Liver (tissue), 9 donors: Measurements from ENCODE around the gene TCF19. TPM values are rescaled to one million over a fixed set of nuclear protein-coding genes. Genes with fewer than 3 reads are reported as not detected.

Experiments used
- DNase-seq: peaks from one replicate; pipeline ENCODE4 v3.0.0-alpha.2; 2017; ENCODE audit warnings: low spot score
- H3K27ac ChIP-seq, 2 donors: one replicate each; pipeline ENCODE4 v1.7.0; 2013; ENCODE audit warnings: inconsistent platforms in 2 of 2, low read length in 2 of 2, control low read depth in 1 of 2, low read depth in 1 of 2, mild to moderate bottlenecking in 1 of 2
- H3K27me3 ChIP-seq, 4 donors: one replicate each; pipeline versions ENCODE4 v1.6.1 to v1.7.0; 2013; ENCODE audit warnings: low read length in 3 of 4, inconsistent platforms in 1 of 4, mild to moderate bottlenecking in 1 of 4, moderate library complexity in 1 of 4; ENCODE audit not compliant: control insufficient read depth in 4 of 4, insufficient read depth in 4 of 4
- H3K36me3 ChIP-seq, 4 donors: one replicate each; pipeline versions ENCODE4 v1.6.1 to v1.7.0; 2013; ENCODE audit warnings: low read length in 3 of 4, mild to moderate bottlenecking in 3 of 4, low read depth in 1 of 4, moderate library complexity in 1 of 4; ENCODE audit not compliant: control insufficient read depth in 4 of 4, insufficient read depth in 3 of 4
- H3K4me1 ChIP-seq, 4 donors: one replicate each; pipeline versions ENCODE4 v1.6.1 to v1.7.0; 2013; ENCODE audit warnings: low read length in 3 of 4, mild to moderate bottlenecking in 3 of 4, moderate library complexity in 1 of 4; ENCODE audit not compliant: control insufficient read depth in 4 of 4, insufficient read depth in 4 of 4
- H3K4me3 ChIP-seq, 3 donors: one replicate each; pipeline versions ENCODE4 v1.6.1 to v1.7.0; 2013; ENCODE audit warnings: low read length in 3 of 3, control low read depth in 1 of 3, low read depth in 1 of 3, mild to moderate bottlenecking in 1 of 3
- H3K9ac ChIP-seq, 2 donors: one replicate each; pipeline ENCODE4 v1.7.0; 2013; ENCODE audit warnings: low read length in 2 of 2, mild to moderate bottlenecking in 2 of 2, moderate library complexity in 2 of 2, control low read depth in 1 of 2, low read depth in 1 of 2
- H3K9me3 ChIP-seq, 4 donors: one replicate each; pipeline versions ENCODE4 v1.6.1 to v1.7.0; 2013; ENCODE audit warnings: low read length in 3 of 4; ENCODE audit not compliant: control insufficient read depth in 4 of 4
- EGR1 ChIP-seq, 2 donors: IDR thresholded peaks; 2 replicates each; pipeline ENCODE4 v1.6.1; 2016 to 2018; ENCODE audit warnings: antibody characterized with exemption in 2 of 2, low read depth in 2 of 2
- FOXA2 ChIP-seq: IDR thresholded peaks from 2 replicates; pipeline ENCODE4 v1.6.1; 2016; ENCODE audit warnings: antibody characterized with exemption
- GABPA ChIP-seq, 2 donors: IDR thresholded peaks in 1 of 2; conservative IDR thresholded peaks in 1 of 2; 2 replicates each; pipeline ENCODE4 v1.6.1; 2016; ENCODE audit warnings: antibody characterized with exemption in 2 of 2, mild to moderate bottlenecking in 1 of 2, moderate library complexity in 1 of 2
- HNF4A ChIP-seq, 2 donors: conservative IDR thresholded peaks; 2 replicates each; pipeline ENCODE4 v1.6.1; 2016; ENCODE audit warnings: antibody characterized with exemption in 2 of 2, mild to moderate bottlenecking in 2 of 2
- JUND ChIP-seq, 2 donors: IDR thresholded peaks; 2 replicates each; pipeline ENCODE4 v1.6.1; 2016; ENCODE audit warnings: antibody characterized with exemption in 2 of 2
- NR2F2 ChIP-seq: IDR thresholded peaks from 2 replicates; pipeline ENCODE4 v1.6.1; 2016; ENCODE audit warnings: antibody characterized with exemption
- RXRA ChIP-seq, 2 donors: IDR thresholded peaks; 2 replicates each; pipeline ENCODE4 v1.6.1; 2017 to 2018; ENCODE audit warnings: antibody characterized with exemption in 2 of 2, mild to moderate bottlenecking in 1 of 2
- SP1 ChIP-seq: IDR thresholded peaks from 2 replicates; pipeline ENCODE4 v1.6.1; 2018; ENCODE audit warnings: antibody characterized with exemption, mild to moderate bottlenecking
- TAF1 ChIP-seq: conservative IDR thresholded peaks from 2 replicates; pipeline ENCODE4 v1.6.1; 2016; ENCODE audit warnings: antibody characterized with exemption, mild to moderate bottlenecking
- YY1 ChIP-seq: IDR thresholded peaks from 2 replicates; pipeline ENCODE4 v1.6.1; 2016; ENCODE audit warnings: antibody characterized with exemption, mild to moderate bottlenecking
- WGBS: extraction: QIAGEN DNeasy Blood & Tissue Kit; methylation state at CpG from one replicate; pipeline ENCODE4 v1.1.7; 2013; 5-methylcytosine and 5-hydroxymethylcytosine counted together
- polyA plus RNA-seq, 2 donors: library from polyadenylated mRNA; stranded (reverse) in 1 of 2; unstranded in 1 of 2; fragments of 200-250 nt in 1 of 2; fragments of >200 nt in 1 of 2; fragmentation: Nextera tagmentation in 1 of 2; extraction: Ambion mirVana in 1 of 2; gene quantifications; one replicate each; pipeline versions ENCODE4 v1.2.1 to v1.2.3, GENCODE V29; 2013 to 2015
- total RNA-seq, 2 donors: library from RNA; depleted of rRNA; stranded (reverse); fragments of >200 nt; gene quantifications; one replicate each; pipeline ENCODE4 v1.2.3, GENCODE V29; 2014
- TF ChIP-seq, protein P1 (sequence below): fragments of 150-350 bp; IDR thresholded peaks from 2 replicates; pipeline ENCODE4 v1.5.1; 2017; ENCODE audit warnings: improper control_type of control experiment, low read depth, low read length; ENCODE audit not compliant: missing input control
- TF ChIP-seq, protein P2 (sequence below): IDR thresholded peaks from 2 replicates; pipeline ENCODE4 v1.6.1; 2016; ENCODE audit warnings: antibody characterized with exemption
- TF ChIP-seq, protein P3 (sequence below): IDR thresholded peaks from 2 replicates; pipeline ENCODE4 v1.6.1; 2016; ENCODE audit warnings: antibody characterized with exemption
- TF ChIP-seq, protein P4 (sequence below): IDR thresholded peaks from 2 replicates; pipeline ENCODE4 v1.6.1; 2016; ENCODE audit warnings: antibody characterized with exemption
- TF ChIP-seq, protein P5 (sequence below): IDR thresholded peaks from 2 replicates; pipeline ENCODE4 v1.6.1; 2016; ENCODE audit warnings: antibody characterized with exemption, mild to moderate bottlenecking
- donor health status: healthy.
- donor health status: healthy.
- donor health status: healthy.
- donor health status: healthy.
- donor health status: healthy.

The TCF19 gene
- total and polyA plus RNA-seq, 4 donors = 0.63 to 16.8 (median 2.0) TPM

DNA sequence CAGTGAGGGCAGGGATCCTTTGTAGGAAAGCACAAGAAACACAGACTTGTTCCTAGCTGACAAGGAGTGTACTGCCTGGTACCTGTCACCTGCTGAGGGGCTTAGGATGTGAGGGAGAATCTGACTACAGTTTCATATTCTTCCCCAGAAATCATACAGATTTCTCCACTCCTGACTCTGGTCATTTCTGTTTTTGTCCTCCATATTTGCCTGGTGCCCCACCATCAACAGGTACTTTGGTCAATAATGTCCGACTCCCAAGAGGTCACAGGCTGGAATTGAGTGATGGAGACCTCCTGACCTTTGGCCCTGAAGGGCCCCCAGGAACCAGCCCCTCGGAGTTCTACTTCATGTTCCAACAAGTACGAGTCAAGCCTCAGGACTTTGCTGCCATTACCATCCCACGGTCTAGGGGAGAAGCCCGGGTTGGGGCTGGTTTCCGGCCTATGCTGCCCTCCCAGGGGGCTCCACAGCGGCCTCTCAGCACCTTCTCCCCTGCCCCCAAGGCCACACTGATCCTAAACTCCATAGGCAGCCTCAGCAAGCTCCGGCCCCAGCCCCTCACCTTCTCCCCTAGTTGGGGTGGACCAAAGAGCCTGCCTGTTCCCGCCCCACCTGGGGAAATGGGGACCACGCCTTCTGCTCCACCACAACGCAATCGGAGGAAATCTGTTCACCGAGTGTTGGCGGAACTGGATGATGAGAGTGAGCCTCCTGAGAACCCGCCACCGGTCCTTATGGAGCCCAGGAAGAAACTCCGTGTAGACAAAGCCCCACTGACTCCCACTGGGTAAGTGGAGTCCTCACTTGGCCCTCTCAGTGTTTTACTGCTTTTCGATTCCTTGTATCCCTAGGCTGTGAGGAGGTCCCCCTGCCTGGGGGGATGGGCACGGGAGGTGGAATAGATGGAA is 3.1 kb downstream of the TCF19 start:
- no peaks in the 10 kb centered on the region for H3K9me3 ChIP-seq
- no peaks in the 10 kb centered on the region for H3K36me3 ChIP-seq
- no peaks in the 10 kb centered on the region for H3K27me3 ChIP-seq
- no peak overlapping the region for H3K4me3 ChIP-seq
- TF ChIP-seq FOXA2 (no peak), NR2F2 (no peak), RXRA (IDR thresholded peaks at IDR 0.05) (no peak), GABPA (IDR thresholded peaks at IDR 0.05 in 1 of 2, conservative IDR thresholded peaks at IDR 0.05 in 1 of 2) (no peak), SP1 (no peak)
- TF ChIP-seq, protein P1, sequence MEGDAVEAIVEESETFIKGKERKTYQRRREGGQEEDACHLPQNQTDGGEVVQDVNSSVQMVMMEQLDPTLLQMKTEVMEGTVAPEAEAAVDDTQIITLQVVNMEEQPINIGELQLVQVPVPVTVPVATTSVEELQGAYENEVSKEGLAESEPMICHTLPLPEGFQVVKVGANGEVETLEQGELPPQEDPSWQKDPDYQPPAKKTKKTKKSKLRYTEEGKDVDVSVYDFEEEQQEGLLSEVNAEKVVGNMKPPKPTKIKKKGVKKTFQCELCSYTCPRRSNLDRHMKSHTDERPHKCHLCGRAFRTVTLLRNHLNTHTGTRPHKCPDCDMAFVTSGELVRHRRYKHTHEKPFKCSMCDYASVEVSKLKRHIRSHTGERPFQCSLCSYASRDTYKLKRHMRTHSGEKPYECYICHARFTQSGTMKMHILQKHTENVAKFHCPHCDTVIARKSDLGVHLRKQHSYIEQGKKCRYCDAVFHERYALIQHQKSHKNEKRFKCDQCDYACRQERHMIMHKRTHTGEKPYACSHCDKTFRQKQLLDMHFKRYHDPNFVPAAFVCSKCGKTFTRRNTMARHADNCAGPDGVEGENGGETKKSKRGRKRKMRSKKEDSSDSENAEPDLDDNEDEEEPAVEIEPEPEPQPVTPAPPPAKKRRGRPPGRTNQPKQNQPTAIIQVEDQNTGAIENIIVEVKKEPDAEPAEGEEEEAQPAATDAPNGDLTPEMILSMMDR = no peak
- TF ChIP-seq, protein P2, sequence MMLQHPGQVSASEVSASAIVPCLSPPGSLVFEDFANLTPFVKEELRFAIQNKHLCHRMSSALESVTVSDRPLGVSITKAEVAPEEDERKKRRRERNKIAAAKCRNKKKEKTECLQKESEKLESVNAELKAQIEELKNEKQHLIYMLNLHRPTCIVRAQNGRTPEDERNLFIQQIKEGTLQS = no peak
- peaks cover 3 to 14% (median 11%) of the 10 kb centered on the region in 4 donors for H3K4me1 ChIP-seq
- DNase-seq = no peak
- 94% methylated on average over 19 of the region's 19 CpGs for WGBS
- H3K9ac ChIP-seq = no peak overlapping the region
- no peak overlapping the region for H3K27ac ChIP-seq

DNA sequence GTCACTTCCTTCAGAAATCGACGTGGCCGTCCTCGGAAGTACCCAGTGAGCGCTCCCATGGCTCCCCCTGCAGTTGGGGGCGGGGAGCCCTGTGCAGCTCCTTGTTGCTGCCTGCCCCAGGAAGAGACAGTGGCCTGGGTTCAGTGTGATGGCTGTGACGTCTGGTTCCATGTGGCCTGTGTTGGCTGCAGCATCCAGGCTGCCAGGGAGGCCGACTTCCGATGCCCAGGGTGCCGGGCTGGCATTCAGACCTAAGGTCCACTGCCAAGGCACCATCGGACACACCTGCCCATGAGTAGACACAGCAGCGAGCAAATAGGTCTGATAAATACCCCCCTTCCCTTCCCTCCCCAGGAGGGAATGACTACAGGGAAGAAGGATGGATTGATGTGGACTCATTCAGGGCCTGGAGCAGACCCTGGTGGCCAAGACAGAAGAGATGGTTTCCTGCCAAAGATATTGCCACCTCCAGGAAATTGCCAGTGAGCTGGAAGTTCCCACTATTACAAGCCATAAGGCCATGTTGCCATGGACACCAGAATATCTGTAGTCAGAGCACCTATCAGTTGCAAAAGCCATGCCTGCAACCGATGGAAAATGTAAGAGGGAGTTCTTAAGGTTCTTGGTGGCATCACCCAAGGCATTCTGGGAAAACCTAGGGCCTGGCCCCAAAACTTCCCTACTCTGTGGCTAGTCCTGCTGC is 4.2 kb downstream of the TCF19 start:
- no peak overlapping the region for H3K9ac ChIP-seq
- H3K9me3 ChIP-seq = no peaks in the 10 kb centered on the region
- H3K36me3 ChIP-seq = no peaks in the 10 kb centered on the region
- H3K4me1 ChIP-seq = peaks cover 3 to 11% (median 8%) of the 10 kb centered on the region in 4 donors
- no peak for DNase-seq
- TF ChIP-seq HNF4A (conservative IDR thresholded peaks at IDR 0.05) = no peak
- TF ChIP-seq, protein P3, sequence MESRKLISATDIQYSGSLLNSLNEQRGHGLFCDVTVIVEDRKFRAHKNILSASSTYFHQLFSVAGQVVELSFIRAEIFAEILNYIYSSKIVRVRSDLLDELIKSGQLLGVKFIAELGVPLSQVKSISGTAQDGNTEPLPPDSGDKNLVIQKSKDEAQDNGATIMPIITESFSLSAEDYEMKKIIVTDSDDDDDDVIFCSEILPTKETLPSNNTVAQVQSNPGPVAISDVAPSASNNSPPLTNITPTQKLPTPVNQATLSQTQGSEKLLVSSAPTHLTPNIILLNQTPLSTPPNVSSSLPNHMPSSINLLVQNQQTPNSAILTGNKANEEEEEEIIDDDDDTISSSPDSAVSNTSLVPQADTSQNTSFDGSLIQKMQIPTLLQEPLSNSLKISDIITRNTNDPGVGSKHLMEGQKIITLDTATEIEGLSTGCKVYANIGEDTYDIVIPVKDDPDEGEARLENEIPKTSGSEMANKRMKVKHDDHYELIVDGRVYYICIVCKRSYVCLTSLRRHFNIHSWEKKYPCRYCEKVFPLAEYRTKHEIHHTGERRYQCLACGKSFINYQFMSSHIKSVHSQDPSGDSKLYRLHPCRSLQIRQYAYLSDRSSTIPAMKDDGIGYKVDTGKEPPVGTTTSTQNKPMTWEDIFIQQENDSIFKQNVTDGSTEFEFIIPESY = no peak
- TF ChIP-seq GABPA (IDR thresholded peaks at IDR 0.05 in 1 of 2, conservative IDR thresholded peaks at IDR 0.05 in 1 of 2) = no peak
- no peak for TF ChIP-seq FOXA2
- TF ChIP-seq, protein P4, sequence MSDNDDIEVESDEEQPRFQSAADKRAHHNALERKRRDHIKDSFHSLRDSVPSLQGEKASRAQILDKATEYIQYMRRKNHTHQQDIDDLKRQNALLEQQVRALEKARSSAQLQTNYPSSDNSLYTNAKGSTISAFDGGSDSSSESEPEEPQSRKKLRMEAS = no peak
- H3K27ac ChIP-seq = no peak overlapping the region
- H3K4me3 ChIP-seq = no peak overlapping the region
- no peaks in the 10 kb centered on the region for H3K27me3 ChIP-seq
- WGBS = 90% methylated on average over 13 of the region's 13 CpGs

DNA sequence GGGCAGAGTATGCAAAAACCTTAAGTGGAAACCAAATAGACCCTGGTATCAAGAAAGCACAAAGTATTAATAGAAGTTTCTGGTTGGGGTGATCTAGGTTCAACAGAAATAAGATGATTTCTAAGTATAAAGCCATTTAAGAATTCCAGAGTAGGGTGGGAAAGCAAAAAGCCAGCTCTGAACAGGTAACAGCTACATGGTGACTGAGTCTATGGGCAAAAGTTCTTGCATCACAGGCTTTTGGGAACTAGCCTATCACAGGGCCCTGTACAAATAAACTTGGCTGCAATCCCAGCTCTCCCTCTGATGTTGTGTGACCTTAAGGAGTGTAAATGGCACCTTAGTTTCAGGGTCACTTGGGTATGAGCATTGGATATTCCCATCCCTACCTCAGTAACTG is 5.5 kb downstream of the TCF19 start:
- H3K4me3 ChIP-seq = no peak overlapping the region
- peaks cover 1 to 4% (median 3%) of the 10 kb centered on the region in 4 donors for H3K4me1 ChIP-seq
- no peaks in the 10 kb centered on the region for H3K27me3 ChIP-seq
- DNase-seq = no peak
- no peak overlapping the region for H3K27ac ChIP-seq
- H3K36me3 ChIP-seq = no peaks in the 10 kb centered on the region
- no peaks in the 10 kb centered on the region for H3K9me3 ChIP-seq
- no peak overlapping the region for H3K9ac ChIP-seq
- TF ChIP-seq TAF1 (no peak), FOXA2 (no peak), GABPA (IDR thresholded peaks at IDR 0.05 in 1 of 2, conservative IDR thresholded peaks at IDR 0.05 in 1 of 2) (no peak), EGR1 (IDR thresholded peaks at IDR 0.05; ENCODE audit: low read depth in 2 of 2) (no peak), JUND (IDR thresholded peaks at IDR 0.05) (no peak), NR2F2 (no peak), YY1 (no peak)
- TF ChIP-seq, protein P2 = no peak
- TF ChIP-seq, protein P5, sequence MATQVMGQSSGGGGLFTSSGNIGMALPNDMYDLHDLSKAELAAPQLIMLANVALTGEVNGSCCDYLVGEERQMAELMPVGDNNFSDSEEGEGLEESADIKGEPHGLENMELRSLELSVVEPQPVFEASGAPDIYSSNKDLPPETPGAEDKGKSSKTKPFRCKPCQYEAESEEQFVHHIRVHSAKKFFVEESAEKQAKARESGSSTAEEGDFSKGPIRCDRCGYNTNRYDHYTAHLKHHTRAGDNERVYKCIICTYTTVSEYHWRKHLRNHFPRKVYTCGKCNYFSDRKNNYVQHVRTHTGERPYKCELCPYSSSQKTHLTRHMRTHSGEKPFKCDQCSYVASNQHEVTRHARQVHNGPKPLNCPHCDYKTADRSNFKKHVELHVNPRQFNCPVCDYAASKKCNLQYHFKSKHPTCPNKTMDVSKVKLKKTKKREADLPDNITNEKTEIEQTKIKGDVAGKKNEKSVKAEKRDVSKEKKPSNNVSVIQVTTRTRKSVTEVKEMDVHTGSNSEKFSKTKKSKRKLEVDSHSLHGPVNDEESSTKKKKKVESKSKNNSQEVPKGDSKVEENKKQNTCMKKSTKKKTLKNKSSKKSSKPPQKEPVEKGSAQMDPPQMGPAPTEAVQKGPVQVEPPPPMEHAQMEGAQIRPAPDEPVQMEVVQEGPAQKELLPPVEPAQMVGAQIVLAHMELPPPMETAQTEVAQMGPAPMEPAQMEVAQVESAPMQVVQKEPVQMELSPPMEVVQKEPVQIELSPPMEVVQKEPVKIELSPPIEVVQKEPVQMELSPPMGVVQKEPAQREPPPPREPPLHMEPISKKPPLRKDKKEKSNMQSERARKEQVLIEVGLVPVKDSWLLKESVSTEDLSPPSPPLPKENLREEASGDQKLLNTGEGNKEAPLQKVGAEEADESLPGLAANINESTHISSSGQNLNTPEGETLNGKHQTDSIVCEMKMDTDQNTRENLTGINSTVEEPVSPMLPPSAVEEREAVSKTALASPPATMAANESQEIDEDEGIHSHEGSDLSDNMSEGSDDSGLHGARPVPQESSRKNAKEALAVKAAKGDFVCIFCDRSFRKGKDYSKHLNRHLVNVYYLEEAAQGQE = no peak
